Endodermal cell (in vitro differentiated cells): ENCODE data around the gene FCN1. TPM values are rescaled to one million over a fixed set of nuclear protein-coding genes. Genes with fewer than 3 reads are reported as not detected.

Source experiments
- DNase-seq: peaks from one replicate; pipeline ENCODE4 v3.0.0-alpha.2; 2017
- H3K27ac ChIP-seq: 2 replicates; pipeline ENCODE4 v1.5.1; 2013; ENCODE audit warnings: mild to moderate bottlenecking, low read depth, low read length, moderate library complexity
- H3K27me3 ChIP-seq: 2 replicates; pipeline ENCODE4 v1.6.1; 2013; ENCODE audit warnings: mild to moderate bottlenecking, low read length, moderate library complexity; ENCODE audit not compliant: insufficient read depth, control insufficient read depth, poor library complexity, severe bottlenecking
- H3K36me3 ChIP-seq: 2 replicates; pipeline ENCODE4 v1.7.0; 2013; ENCODE audit warnings: mild to moderate bottlenecking, low read length, moderate library complexity; ENCODE audit not compliant: control insufficient read depth, insufficient read depth
- H3K4me1 ChIP-seq: one replicate; pipeline ENCODE4 v1.7.0; 2013; ENCODE audit warnings: low read length; ENCODE audit not compliant: control insufficient read depth, insufficient read depth
- H3K4me3 ChIP-seq: 2 replicates; pipeline ENCODE4 v1.5.1; 2013; ENCODE audit warnings: mild to moderate bottlenecking, low read length, moderate library complexity
- H3K9ac ChIP-seq: 2 replicates; pipeline ENCODE4 v1.6.1; 2013; ENCODE audit warnings: mild to moderate bottlenecking, low read length, moderate library complexity; ENCODE audit not compliant: poor library complexity, severe bottlenecking; ENCODE audit errors: extremely low read depth
- H3K9me3 ChIP-seq: 2 replicates; pipeline ENCODE4 v1.6.1; 2013; ENCODE audit warnings: mild to moderate bottlenecking, low read length, moderate library complexity; ENCODE audit not compliant: control insufficient read depth
- H3K27ac Mint-ChIP-seq: 2 replicates; pipeline ENCODE4 v1.8.0; 2020; ENCODE audit warnings: mixed read lengths
- H3K27me3 Mint-ChIP-seq: 2 replicates; pipeline ENCODE4 v1.8.0; 2021; ENCODE audit warnings: mild to moderate bottlenecking, mixed read lengths; ENCODE audit not compliant: insufficient read depth
- H3K36me3 Mint-ChIP-seq: 2 replicates; pipeline ENCODE4 v1.8.0; 2020; ENCODE audit warnings: low read depth, mixed read lengths
- H3K4me1 Mint-ChIP-seq: 2 replicates; pipeline ENCODE4 v1.8.0; 2020; ENCODE audit warnings: mixed read lengths
- H3K4me3 Mint-ChIP-seq: 2 replicates; pipeline ENCODE4 v1.8.0; 2020; ENCODE audit warnings: mild to moderate bottlenecking, moderate library complexity, mixed read lengths
- H3K9me3 Mint-ChIP-seq: 2 replicates; pipeline ENCODE4 v1.8.0; 2020; ENCODE audit warnings: mild to moderate bottlenecking, mixed read lengths
- CTCF ChIP-seq: fragments of 200-600 bp; sonication (generic); conservative IDR thresholded peaks from 2 replicates; pipeline ENCODE4 v1.5.0; 2021; ENCODE audit warnings: antibody characterized with exemption, mild to moderate bottlenecking
- WGBS, 2 experiments: methylation state at CpG; one replicate each; pipeline versions ENCODE4 v1.1.5 to v1.1.7; 2013; ENCODE audit warnings: missing lambda C conversion rate in 2 of 2, mixed read lengths in 1 of 2; ENCODE audit not compliant: insufficient coverage in 1 of 2, insufficient read length in 1 of 2; 5-methylcytosine and 5-hydroxymethylcytosine counted together
- total RNA-seq, 2 donors: library from RNA; stranded (reverse); fragmentation: NEBNext Ultra II Directional in 1 of 2; extraction: Animal tissue kit (Norgen Biotek cat#: 25700) in 1 of 2; gene quantifications; 2 replicates in 1 of 2; 3 replicates in 1 of 2; pipeline ENCODE4 v1.2.1, GENCODE V29; 2021

FCN1 gene
- total RNA-seq, 2 donors from 2014 or later, result not detected

DNA sequence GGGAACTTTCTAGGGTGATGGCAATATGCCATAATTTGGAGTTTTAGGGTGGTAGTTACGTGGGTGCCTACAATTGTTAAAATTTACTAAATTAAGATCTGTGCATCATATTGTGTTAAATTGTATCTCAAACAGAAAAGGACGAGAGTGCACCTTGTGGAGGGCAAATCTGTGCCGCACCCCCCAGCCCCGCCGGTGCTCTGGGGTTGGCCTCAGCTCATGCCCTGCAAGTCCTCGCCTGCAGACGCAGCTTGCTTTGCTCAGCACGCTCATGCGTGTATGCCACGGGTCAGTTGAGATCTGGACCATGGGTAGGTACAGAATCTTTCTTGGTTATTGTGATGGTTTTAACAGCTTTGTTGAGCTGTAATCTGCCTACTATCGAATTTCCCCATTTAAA, 33.7 kb upstream of the FCN1 start:
- Histone ChIP-seq H3K27me3 (no peaks in the 10 kb centered on the region), H3K27ac (no peak overlapping the region), H3K4me1 (no peaks in the 10 kb centered on the region), H3K9me3 (peaks cover 6% of the 10 kb centered on the region), H3K9ac (no peak overlapping the region), H3K36me3 (no peaks in the 10 kb centered on the region), H3K4me3 (no peak overlapping the region)
- WGBS, 2 experiments, result 94 to 98% methylated on average over 6 to 11 of the region's 11 CpGs
- Mint-ChIP-seq H3K4me3 (no peak overlapping the region), H3K36me3 (no peaks in the 10 kb centered on the region), H3K27me3 (peaks cover 1% of the 10 kb centered on the region), H3K27ac (no peak overlapping the region), H3K4me1 (no peaks in the 10 kb centered on the region), H3K9me3 (peaks cover 13% of the 10 kb centered on the region)
- no peak for TF ChIP-seq CTCF
- no peak for DNase-seq

DNA sequence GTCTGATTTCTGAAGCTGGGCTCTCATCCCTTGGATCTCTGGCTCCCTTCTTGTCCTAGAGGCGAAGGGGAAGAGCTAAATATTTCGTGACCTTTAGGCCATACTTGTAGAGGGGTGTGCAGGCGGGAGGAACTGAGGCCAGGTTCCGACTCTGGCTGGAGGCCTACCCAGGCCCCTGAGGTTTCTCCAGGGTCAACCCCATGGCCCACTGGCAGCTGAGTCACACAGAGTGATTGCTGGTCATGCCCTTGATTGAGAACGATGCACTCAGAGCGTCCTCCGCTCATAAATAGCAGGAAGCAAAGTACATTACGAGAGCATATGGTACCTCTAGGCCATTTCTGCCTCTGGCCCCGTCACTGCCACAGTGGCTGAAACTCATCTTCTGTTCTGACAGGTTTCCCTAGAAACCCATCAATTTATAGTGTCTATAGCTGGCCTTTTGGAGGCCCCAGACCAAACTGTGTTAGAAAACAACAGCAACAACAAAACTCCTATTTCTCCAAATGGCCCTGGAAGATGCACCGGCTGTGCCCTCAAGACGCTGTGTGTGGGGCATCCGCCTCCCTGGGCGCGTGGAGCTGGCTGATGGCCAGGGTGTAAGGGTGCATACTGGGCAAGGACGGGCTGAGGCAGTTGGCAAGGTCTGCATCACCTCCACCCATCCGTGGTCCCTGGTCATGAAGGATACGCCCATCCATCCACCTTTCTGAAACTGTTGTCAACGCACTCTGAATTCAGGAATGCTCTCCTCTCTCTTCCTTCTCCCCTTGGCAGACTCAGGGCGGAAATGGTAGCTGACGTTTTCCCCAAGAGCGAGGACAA, 32.9 kb upstream of the FCN1 start:
- Mint-ChIP-seq H3K4me3 (no peak overlapping the region), H3K4me1 (no peaks in the 10 kb centered on the region), H3K27ac (no peak overlapping the region), H3K27me3 (peaks cover 1% of the 10 kb centered on the region), H3K9me3 (peaks cover 13% of the 10 kb centered on the region), H3K36me3 (no peaks in the 10 kb centered on the region)
- Histone ChIP-seq H3K27me3 (no peaks in the 10 kb centered on the region), H3K9ac (no peak overlapping the region), H3K4me3 (no peak overlapping the region), H3K9me3 (peaks cover 6% of the 10 kb centered on the region), H3K36me3 (no peaks in the 10 kb centered on the region), H3K27ac (no peak overlapping the region), H3K4me1 (no peaks in the 10 kb centered on the region)
- TF ChIP-seq CTCF, result no peak
- 89 to 93% methylated on average over 17 to 21 of the region's 21 CpGs for WGBS, 2 experiments
- DNase-seq, result no peak

- DNase-seq, result no peak
- no peak overlapping the region for H3K9ac ChIP-seq
- Mint-ChIP-seq H3K36me3 (no peaks in the 10 kb centered on the region), H3K27me3 (peaks cover 1% of the 10 kb centered on the region), H3K4me1 (peaks cover under 1% of the 10 kb centered on the region), H3K9me3 (peaks cover 13% of the 10 kb centered on the region), H3K4me3 (no peak overlapping the region), H3K27ac (no peak overlapping the region)
- no peak overlapping the region for H3K27ac ChIP-seq
- no peak overlapping the region for H3K4me3 ChIP-seq
- H3K9me3 ChIP-seq, result peaks cover 6% of the 10 kb centered on the region
- H3K27me3 ChIP-seq, result no peaks in the 10 kb centered on the region
- TF ChIP-seq CTCF, result no peak
- H3K36me3 ChIP-seq, result no peaks in the 10 kb centered on the region
- peaks cover 1% of the 10 kb centered on the region for H3K4me1 ChIP-seq
- 90 to 100% methylated on average over 4 to 11 of the region's 12 CpGs for WGBS, 2 experiments
Observed at GRCh38 chr9:134949681-134950385, 32.1 kb upstream of the FCN1 start.
